ENCODE data around the gene RCCD1. TPM values are rescaled to one million over a fixed set of nuclear protein-coding genes. Genes with fewer than 3 reads are reported as not detected.

Gene RCCD1
- polyA plus RNA-seq, 3 donors: 13.0 to 16.0 (median 15.1) TPM

DNA sequence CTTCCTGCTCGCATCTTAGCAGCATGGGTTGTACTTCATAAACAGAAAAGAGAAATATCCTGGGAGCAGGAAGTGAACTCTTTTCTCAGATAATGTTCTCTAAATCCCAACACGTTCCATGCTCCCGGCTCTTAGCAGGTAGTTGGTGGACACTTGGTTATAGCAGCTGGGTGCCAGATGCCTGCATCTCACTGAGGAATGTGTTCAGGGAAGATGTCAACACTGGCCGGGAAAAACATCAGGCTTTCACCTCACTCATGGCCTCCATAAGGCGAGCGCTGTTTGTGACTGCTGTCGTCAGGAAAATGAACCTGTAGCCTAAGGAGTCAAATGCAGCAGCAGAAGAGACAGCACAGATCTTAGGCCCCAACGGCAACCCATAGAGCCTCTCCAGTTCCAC, 44.1 kb downstream of the RCCD1 start:
- DNase-seq (ENCODE audit: low read depth in 3 of 3, low spot score in 2 of 3): no peak

DNA sequence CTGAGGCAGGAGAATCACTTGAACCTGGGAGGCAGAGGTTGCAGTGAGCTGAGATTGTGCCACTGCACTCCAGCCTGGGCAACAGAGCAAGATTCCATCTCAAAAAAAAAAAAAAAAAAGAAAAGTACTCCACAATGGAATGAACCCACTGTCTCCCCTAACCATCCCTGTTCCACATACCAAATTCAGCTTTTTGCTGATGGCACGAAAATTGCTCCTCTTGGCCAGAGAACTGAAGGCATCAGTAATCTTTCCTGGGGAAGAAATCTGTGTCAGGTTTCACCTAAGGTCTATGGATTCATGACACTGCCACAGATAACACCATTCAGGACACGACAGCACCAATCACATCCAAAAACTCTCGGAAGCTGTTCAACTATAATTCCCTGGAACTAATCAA, 46.5 kb downstream of the RCCD1 start:
- no peak for DNase-seq (ENCODE audit: low read depth in 3 of 3, low spot score in 2 of 3)

DNA sequence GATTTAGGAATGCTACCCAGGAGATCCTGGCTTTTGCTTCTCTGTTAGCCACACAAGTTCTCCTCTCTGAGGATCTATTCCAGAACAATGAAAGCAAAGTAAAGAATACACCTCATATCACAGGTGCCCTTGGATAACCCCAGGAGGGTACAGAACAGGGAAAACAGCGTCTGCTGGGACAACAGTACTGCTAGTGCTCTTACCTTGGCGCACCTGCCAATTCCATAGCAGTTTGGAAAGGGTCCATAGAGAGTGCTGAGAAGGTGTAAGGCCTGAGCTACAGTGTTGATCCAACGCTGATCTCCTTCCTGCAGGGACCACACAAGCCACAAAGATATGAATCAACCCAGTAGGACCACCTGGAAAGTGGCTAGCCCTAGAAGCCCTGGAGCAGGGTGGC, 52.6 kb downstream of the RCCD1 start:
- DNase-seq (ENCODE audit: low read depth in 3 of 3, low spot score in 2 of 3): no peak

Other genes starting within 250 kb of the RCCD1 start
- gene BLM, start 237.5 kb upstream of the RCCD1 start, polyA plus RNA-seq (ENCODE audit: insufficient read length in 3 of 3): 10 to 100 TPM; 11.3 to 13.9 (median 12.9) TPM
- 10 to 100 TPM; 41.1 to 46.6 (median 42.1) TPM for gene FURIN, start 86.3 kb upstream of the RCCD1 start, polyA plus RNA-seq (ENCODE audit: insufficient read length in 3 of 3)
- gene FES, start 70.4 kb upstream of the RCCD1 start, polyA plus RNA-seq (ENCODE audit: insufficient read length in 3 of 3): 10 to 100 TPM in 2 of 3 donors, 1 to 10 TPM in 1; 9.7 to 14.1 (median 12.0) TPM
- 10 to 100 TPM; 36.0 to 40.8 (median 37.8) TPM for gene MAN2A2, start 51.6 kb upstream of the RCCD1 start, polyA plus RNA-seq (ENCODE audit: insufficient read length in 3 of 3)
- 10 to 100 TPM; 12.5 to 16.1 (median 15.9) TPM for gene HDDC3, start 22.3 kb upstream of the RCCD1 start, polyA plus RNA-seq (ENCODE audit: insufficient read length in 3 of 3)
- gene UNC45A, start 19.6 kb upstream of the RCCD1 start, polyA plus RNA-seq (ENCODE audit: insufficient read length in 3 of 3): 10 to 100 TPM; 62.1 to 67.2 (median 65.8) TPM
- gene PRC1, start 39.7 kb downstream of the RCCD1 start, polyA plus RNA-seq (ENCODE audit: insufficient read length in 3 of 3): 10 to 100 TPM; 75.6 to 95.3 (median 84.5) TPM
- 10 to 100 TPM; 16.8 to 20.3 (median 19.3) TPM for gene VPS33B, start 67.7 kb downstream of the RCCD1 start, polyA plus RNA-seq (ENCODE audit: insufficient read length in 3 of 3)
- 1 to 10 TPM in 1 of 3 donors, under 1 TPM in 2; 0.74 to 1.2 (median 0.86) TPM for gene SV2B, start 145.4 kb downstream of the RCCD1 start, polyA plus RNA-seq (ENCODE audit: insufficient read length in 3 of 3)

All from right renal cortex interstitium (tissue), 3 donors.